Measurements from ENCODE around the gene TMEM213.

TMEM213 gene

GRCh38 chr7:138821912-138822311 lies 24.1 kb downstream of the TMEM213 start:
- Histone ChIP-seq H4K8ac (ENCODE audit: low read depth, low read length) (no peak overlapping the region), H3K4me1 (ENCODE audit: control insufficient read depth in 2 of 2, insufficient read depth in 1 of 2, low read depth in 1 of 2, low read length in 2 of 2) (no peaks in the 10 kb centered on the region), H2AK5ac (ENCODE audit: low read depth, low read length) (no peak overlapping the region), H3K9ac (ENCODE audit: low read depth, low read length, poor library complexity) (no peak overlapping the region), H3K79me1 (ENCODE audit: low read depth, low read length) (no peaks in the 10 kb centered on the region), H3K4me2 (ENCODE audit: insufficient read depth, low read length, poor library complexity, severe bottlenecking) (no peak overlapping the region), H3K27ac (replicated peaks; ENCODE audit: low read length) (no peak overlapping the region), H2BK120ac (ENCODE audit: low read depth, low read length) (no peak overlapping the region), H2AFZ (ENCODE audit: low read length) (no peak overlapping the region), H3K23ac (ENCODE audit: low read depth, low read length, poor library complexity) (no peak overlapping the region), H3K36me3 (replicated peaks in 1 of 2; ENCODE audit: control insufficient read depth in 2 of 2, insufficient read depth in 2 of 2, low read length in 2 of 2) (no peaks in the 10 kb centered on the region), H3K27me3 (ENCODE audit: control insufficient read depth in 3 of 3, insufficient read depth in 3 of 3, low read depth in 1 of 3, low read length in 3 of 3) (no peaks in the 10 kb centered on the region), H3K14ac (ENCODE audit: low read length) (no peak overlapping the region), H3K18ac (ENCODE audit: low read length) (no peak overlapping the region), H2BK12ac (ENCODE audit: low read length) (no peak overlapping the region), H3K4ac (ENCODE audit: low read length) (no peak overlapping the region), H3K9me3 (replicated peaks in 1 of 2; ENCODE audit: control insufficient read depth in 2 of 2, insufficient read depth in 1 of 2, low read depth in 1 of 2, low read length in 2 of 2) (no peaks in the 10 kb centered on the region), H3K4me3 (ENCODE audit: low read length in 2 of 2) (no peak overlapping the region), H2BK5ac (ENCODE audit: low read length) (no peak overlapping the region), H4K91ac (ENCODE audit: low read depth, low read length, poor library complexity) (no peak overlapping the region), H2BK15ac (ENCODE audit: low read length) (no peak overlapping the region)
- WGBS, 2 donors (ENCODE audit: extremely low coverage in 2 of 2, insufficient read length in 2 of 2, insufficient replicate concordance in 1 of 2): no CpG with 5 or more reads among the region's 7 CpGs
- no peak for DNase-seq (ENCODE audit: low spot score)

- H3K9me3 ChIP-seq (replicated peaks in 1 of 2; ENCODE audit: control insufficient read depth in 2 of 2, insufficient read depth in 1 of 2, low read depth in 1 of 2, low read length in 2 of 2): no peaks in the 10 kb centered on the region
- H3K14ac ChIP-seq (ENCODE audit: low read length): no peak overlapping the region
- H3K36me3 ChIP-seq (replicated peaks in 1 of 2; ENCODE audit: control insufficient read depth in 2 of 2, insufficient read depth in 2 of 2, low read length in 2 of 2): no peaks in the 10 kb centered on the region
- H2BK5ac ChIP-seq (ENCODE audit: low read length): no peak overlapping the region
- H3K27me3 ChIP-seq (ENCODE audit: control insufficient read depth in 3 of 3, insufficient read depth in 3 of 3, low read depth in 1 of 3, low read length in 3 of 3): no peaks in the 10 kb centered on the region
- H3K4me1 ChIP-seq (ENCODE audit: control insufficient read depth in 2 of 2, insufficient read depth in 1 of 2, low read depth in 1 of 2, low read length in 2 of 2): no peaks in the 10 kb centered on the region
- WGBS, 2 donors (ENCODE audit: extremely low coverage in 2 of 2, insufficient read length in 2 of 2, insufficient replicate concordance in 1 of 2): no CpG with 5 or more reads among the region's 11 CpGs
- no peak for DNase-seq (ENCODE audit: low spot score)
- H3K4ac ChIP-seq (ENCODE audit: low read length): no peak overlapping the region
- no peak overlapping the region for H2BK120ac ChIP-seq (ENCODE audit: low read depth, low read length)
- H2AFZ ChIP-seq (ENCODE audit: low read length): no peak overlapping the region
- H3K9ac ChIP-seq (ENCODE audit: low read depth, low read length, poor library complexity): no peak overlapping the region
- H3K4me3 ChIP-seq (ENCODE audit: low read length in 2 of 2): no peak overlapping the region
- no peak overlapping the region for H2BK15ac ChIP-seq (ENCODE audit: low read length)
- H3K4me2 ChIP-seq (ENCODE audit: insufficient read depth, low read length, poor library complexity, severe bottlenecking): no peak overlapping the region
- no peak overlapping the region for H3K27ac ChIP-seq (replicated peaks; ENCODE audit: low read length)
- no peak overlapping the region for H3K23ac ChIP-seq (ENCODE audit: low read depth, low read length, poor library complexity)
- H3K18ac ChIP-seq (ENCODE audit: low read length): no peak overlapping the region
- H2AK5ac ChIP-seq (ENCODE audit: low read depth, low read length): no peak overlapping the region
- H4K8ac ChIP-seq (ENCODE audit: low read depth, low read length): no peak overlapping the region
- H4K91ac ChIP-seq (ENCODE audit: low read depth, low read length, poor library complexity): no peak overlapping the region
- no peaks in the 10 kb centered on the region for H3K79me1 ChIP-seq (ENCODE audit: low read depth, low read length)
- no peak overlapping the region for H2BK12ac ChIP-seq (ENCODE audit: low read length)
These were observed 25.2 kb downstream of the TMEM213 start for GRCh38 chr7:138822867-138823535.

GRCh38 chr7:138825049-138825721 lies 27.4 kb downstream of the TMEM213 start:
- no peaks in the 10 kb centered on the region for H3K27me3 ChIP-seq (ENCODE audit: control insufficient read depth in 3 of 3, insufficient read depth in 3 of 3, low read depth in 1 of 3, low read length in 3 of 3)
- no peak overlapping the region for H2BK12ac ChIP-seq (ENCODE audit: low read length)
- H3K4ac ChIP-seq (ENCODE audit: low read length): no peak overlapping the region
- H3K79me1 ChIP-seq (ENCODE audit: low read depth, low read length): no peaks in the 10 kb centered on the region
- no peak overlapping the region for H2BK5ac ChIP-seq (ENCODE audit: low read length)
- WGBS, 2 donors (ENCODE audit: extremely low coverage in 2 of 2, insufficient read length in 2 of 2, insufficient replicate concordance in 1 of 2): no CpG with 5 or more reads among the region's 11 CpGs
- no peak overlapping the region for H3K27ac ChIP-seq (replicated peaks; ENCODE audit: low read length)
- no peak overlapping the region for H2BK15ac ChIP-seq (ENCODE audit: low read length)
- H3K23ac ChIP-seq (ENCODE audit: low read depth, low read length, poor library complexity): no peak overlapping the region
- no peak overlapping the region for H2AK5ac ChIP-seq (ENCODE audit: low read depth, low read length)
- no peak overlapping the region for H3K14ac ChIP-seq (ENCODE audit: low read length)
- no peaks in the 10 kb centered on the region for H3K4me1 ChIP-seq (ENCODE audit: control insufficient read depth in 2 of 2, insufficient read depth in 1 of 2, low read depth in 1 of 2, low read length in 2 of 2)
- no peak for DNase-seq (ENCODE audit: low spot score)
- H2AFZ ChIP-seq (ENCODE audit: low read length): no peak overlapping the region
- no peak overlapping the region for H3K4me3 ChIP-seq (ENCODE audit: low read length in 2 of 2)
- H3K18ac ChIP-seq (ENCODE audit: low read length): no peak overlapping the region
- H3K4me2 ChIP-seq (ENCODE audit: insufficient read depth, low read length, poor library complexity, severe bottlenecking): no peak overlapping the region
- H3K9me3 ChIP-seq (replicated peaks in 1 of 2; ENCODE audit: control insufficient read depth in 2 of 2, insufficient read depth in 1 of 2, low read depth in 1 of 2, low read length in 2 of 2): no peaks in the 10 kb centered on the region
- H3K36me3 ChIP-seq (replicated peaks in 1 of 2; ENCODE audit: control insufficient read depth in 2 of 2, insufficient read depth in 2 of 2, low read length in 2 of 2): no peaks in the 10 kb centered on the region
- no peak overlapping the region for H4K91ac ChIP-seq (ENCODE audit: low read depth, low read length, poor library complexity)
- H3K9ac ChIP-seq (ENCODE audit: low read depth, low read length, poor library complexity): no peak overlapping the region
- H2BK120ac ChIP-seq (ENCODE audit: low read depth, low read length): no peak overlapping the region
- no peak overlapping the region for H4K8ac ChIP-seq (ENCODE audit: low read depth, low read length)

- Histone ChIP-seq H3K27ac (replicated peaks; ENCODE audit: low read length) (no peak overlapping the region), H3K4me2 (ENCODE audit: insufficient read depth, low read length, poor library complexity, severe bottlenecking) (no peak overlapping the region), H3K4me1 (ENCODE audit: control insufficient read depth in 2 of 2, insufficient read depth in 1 of 2, low read depth in 1 of 2, low read length in 2 of 2) (no peaks in the 10 kb centered on the region), H4K8ac (ENCODE audit: low read depth, low read length) (no peak overlapping the region), H2AFZ (ENCODE audit: low read length) (no peak overlapping the region), H3K14ac (ENCODE audit: low read length) (no peak overlapping the region), H3K9me3 (replicated peaks in 1 of 2; ENCODE audit: control insufficient read depth in 2 of 2, insufficient read depth in 1 of 2, low read depth in 1 of 2, low read length in 2 of 2) (no peaks in the 10 kb centered on the region), H3K9ac (ENCODE audit: low read depth, low read length, poor library complexity) (no peak overlapping the region), H4K91ac (ENCODE audit: low read depth, low read length, poor library complexity) (no peak overlapping the region), H3K4ac (ENCODE audit: low read length) (no peak overlapping the region), H3K27me3 (ENCODE audit: control insufficient read depth in 3 of 3, insufficient read depth in 3 of 3, low read depth in 1 of 3, low read length in 3 of 3) (no peaks in the 10 kb centered on the region), H2BK12ac (ENCODE audit: low read length) (no peak overlapping the region), H3K18ac (ENCODE audit: low read length) (no peak overlapping the region), H2AK5ac (ENCODE audit: low read depth, low read length) (no peak overlapping the region), H3K79me1 (ENCODE audit: low read depth, low read length) (no peaks in the 10 kb centered on the region), H2BK5ac (ENCODE audit: low read length) (no peak overlapping the region), H3K23ac (ENCODE audit: low read depth, low read length, poor library complexity) (no peak overlapping the region), H3K36me3 (replicated peaks in 1 of 2; ENCODE audit: control insufficient read depth in 2 of 2, insufficient read depth in 2 of 2, low read length in 2 of 2) (peaks cover 0 to 3% of the 10 kb centered on the region in 2 donors), H2BK120ac (ENCODE audit: low read depth, low read length) (no peak overlapping the region), H2BK15ac (ENCODE audit: low read length) (no peak overlapping the region), H3K4me3 (ENCODE audit: low read length in 2 of 2) (no peak overlapping the region)
- DNase-seq (ENCODE audit: low spot score): no peak
- no CpG with 5 or more reads among the region's 2 CpGs for WGBS, 2 donors (ENCODE audit: extremely low coverage in 2 of 2, insufficient read length in 2 of 2, insufficient replicate concordance in 1 of 2)
These were observed 30.5 kb downstream of the TMEM213 start for GRCh38 chr7:138828302-138828701.
